Tongue (tissue), 2 donors: ENCODE measurements around the gene CDH13. TPM values are rescaled to one million over a fixed set of nuclear protein-coding genes. Genes with fewer than 3 reads are reported as not detected.

Experiments used
- DNase-seq: peaks from one replicate; pipeline ENCODE4 v3.0.0-alpha.2; 2015
- total RNA-seq: library from RNA; depleted of rRNA; stranded (reverse); fragments of >200 nt; gene quantifications from one replicate; pipeline ENCODE4 v1.2.3, GENCODE V29; 2014

Gene CDH13
- total RNA-seq, 1 donor from 2014 or later: 106 TPM

DNA sequence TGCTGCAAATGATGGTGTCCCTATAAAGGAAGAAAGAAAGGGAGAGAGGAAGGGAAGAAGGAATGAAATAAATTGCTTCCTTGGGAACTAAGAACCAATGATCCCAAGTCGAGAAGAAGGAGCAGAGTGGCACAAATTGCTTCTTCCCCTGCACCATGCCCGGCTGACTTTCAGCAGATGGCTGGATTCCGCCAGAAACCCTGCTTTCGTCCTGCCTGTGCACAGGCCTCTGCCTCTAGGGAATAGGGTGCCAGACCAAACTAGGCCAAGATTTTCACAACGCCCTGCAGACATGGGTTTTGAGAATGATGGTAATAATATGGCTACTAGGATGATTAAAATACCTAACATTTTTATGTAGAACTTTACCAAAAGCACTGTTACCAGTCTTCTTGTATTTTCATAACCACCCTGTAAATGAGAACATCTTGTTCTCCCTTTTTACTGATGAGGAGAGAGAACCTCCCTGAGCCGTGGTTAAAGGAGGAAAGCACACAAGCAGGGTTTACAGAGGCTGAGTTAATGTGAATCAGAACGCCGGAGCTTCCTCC lies 1058.9 kb downstream of the CDH13 start:
- no peak for DNase-seq

DNA sequence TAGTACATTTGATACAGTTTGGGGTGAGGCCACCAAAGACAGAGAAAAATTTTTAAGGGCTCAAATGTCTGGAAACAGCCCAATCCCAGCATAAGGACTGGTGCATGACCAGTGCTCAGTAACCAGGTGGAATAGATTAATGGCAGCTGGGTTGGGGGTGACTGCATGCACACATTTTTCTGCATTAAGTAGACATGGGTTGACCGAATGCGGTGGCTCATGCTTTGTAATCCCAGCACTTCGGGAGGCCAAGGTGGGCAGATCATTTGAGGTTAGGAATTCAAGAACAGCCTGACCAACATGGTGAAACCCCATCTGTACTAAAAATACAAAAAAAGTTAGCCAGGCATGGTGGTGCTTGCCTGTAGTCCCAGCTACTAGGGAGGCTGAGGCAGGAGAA lies 1060.0 kb downstream of the CDH13 start:
- DNase-seq: no peak

DNA sequence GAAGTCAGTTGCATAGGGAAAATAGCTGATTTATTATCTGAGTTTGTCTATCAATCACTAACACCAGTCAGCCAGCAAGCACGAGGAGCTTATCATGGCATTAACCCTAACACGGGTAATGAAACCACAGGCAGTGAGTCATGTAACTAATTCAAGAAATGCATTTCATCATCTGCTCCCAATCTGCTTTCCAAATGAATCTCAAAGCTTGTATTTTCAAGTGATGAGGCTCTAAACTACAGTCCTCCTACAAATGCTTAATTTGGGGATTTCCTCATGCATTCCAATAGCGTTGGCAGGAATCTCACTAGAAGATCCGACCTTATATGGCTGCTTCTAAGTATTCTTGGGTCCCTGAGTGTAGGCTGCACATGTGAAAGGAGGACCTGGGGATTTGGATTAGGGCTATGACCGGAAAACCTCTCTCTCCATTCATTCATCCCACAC lies 1062.6 kb downstream of the CDH13 start:
- DNase-seq: peak; percentile 61

- no peak for DNase-seq
These were observed 1065.5 kb downstream of the CDH13 start for GRCh38 chr16:83692224-83692623.

- no peak for DNase-seq
These were observed 1072.2 kb downstream of the CDH13 start for GRCh38 chr16:83698964-83699363.

- no peak for DNase-seq
These were observed 1073.0 kb downstream of the CDH13 start for GRCh38 chr16:83699817-83700216.

DNA sequence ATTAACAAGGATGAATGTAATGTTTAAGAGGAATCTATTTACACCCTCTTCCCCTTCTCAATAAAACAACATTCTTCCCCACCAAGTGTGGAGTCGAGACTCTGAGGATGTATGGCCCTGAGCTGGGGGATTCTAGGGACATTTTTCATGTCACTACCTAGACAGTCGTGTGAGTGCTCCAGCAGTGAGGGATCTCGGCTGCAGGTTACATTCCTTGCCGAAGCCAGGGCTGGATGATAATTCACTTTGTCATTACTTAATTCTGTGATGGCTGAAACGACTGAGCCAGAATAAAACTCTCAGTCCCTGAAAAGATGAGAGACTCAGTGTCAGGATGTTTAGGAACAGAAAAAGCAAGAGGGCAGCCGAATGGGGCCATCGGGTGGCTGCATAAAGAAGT lies 1074.1 kb downstream of the CDH13 start:
- DNase-seq: no peak

GRCh38 chr16:83701494-83701893 lies 1074.7 kb downstream of the CDH13 start:
- peak; percentile 89 for DNase-seq

GRCh38 chr16:83704656-83705055 lies 1077.9 kb downstream of the CDH13 start:
- no peak for DNase-seq

- no peak for DNase-seq
These were observed 1079.1 kb downstream of the CDH13 start for GRCh38 chr16:83705856-83706255.

GRCh38 chr16:83706394-83706793 lies 1079.6 kb downstream of the CDH13 start:
- DNase-seq: no peak

- DNase-seq: no peak
These were observed 1084.3 kb downstream of the CDH13 start for GRCh38 chr16:83711069-83711468.

GRCh38 chr16:83713597-83713996 lies 1086.8 kb downstream of the CDH13 start:
- no peak for DNase-seq

DNA sequence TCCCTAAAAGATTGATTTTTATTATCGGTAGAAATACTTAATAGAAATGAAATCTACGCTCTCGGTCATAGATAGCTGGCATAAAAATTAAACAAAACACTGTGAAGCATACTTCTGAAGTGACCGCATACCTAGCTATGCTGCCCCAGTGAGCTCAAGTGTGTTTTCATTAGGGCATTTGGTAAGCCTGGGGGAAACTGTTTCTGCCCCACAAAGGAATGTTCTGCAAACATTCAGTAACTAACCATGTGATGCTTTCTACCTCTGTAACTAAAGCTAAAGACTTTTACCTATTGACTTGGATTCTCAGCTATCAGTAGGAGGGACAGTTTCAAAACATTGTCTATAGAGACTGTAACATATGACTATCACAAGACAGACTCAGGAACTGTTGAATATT lies 1087.5 kb downstream of the CDH13 start:
- no peak for DNase-seq

DNA sequence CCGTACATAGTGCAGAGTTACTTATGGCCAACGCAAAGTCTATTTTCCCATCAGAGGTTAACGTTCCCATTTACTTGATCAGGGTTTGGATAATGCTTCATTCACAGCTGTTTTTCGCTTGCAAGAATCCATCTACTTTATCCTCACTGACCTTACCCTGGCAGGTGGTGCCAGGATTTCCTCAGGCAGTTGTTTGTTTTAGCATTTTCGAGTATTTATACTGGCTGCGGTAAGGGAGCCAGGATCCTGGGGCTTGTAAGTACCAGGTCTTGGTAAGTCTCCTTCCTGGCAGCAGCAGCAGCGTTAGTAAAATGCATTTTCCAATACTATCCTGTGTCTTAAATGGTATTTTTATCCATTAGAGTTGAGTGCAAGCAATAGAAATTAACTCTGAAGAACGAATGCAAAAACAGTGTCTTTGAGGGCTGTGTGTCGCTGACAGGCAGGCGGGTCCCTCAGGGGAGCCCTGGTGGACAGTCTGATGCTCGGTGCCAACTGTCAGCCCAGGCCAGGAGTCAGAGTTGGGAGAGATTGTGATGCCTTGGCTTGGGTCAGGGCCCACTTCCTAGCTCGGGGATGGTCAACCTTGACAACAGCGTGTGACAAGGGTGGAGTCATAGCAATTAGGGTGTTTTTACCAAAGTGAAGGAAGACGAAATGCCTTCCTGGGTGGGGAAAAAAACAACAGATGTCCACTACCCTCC lies 1088.6 kb downstream of the CDH13 start:
- peak; percentile 49 for DNase-seq

- DNase-seq: no peak
These were observed 1090.5 kb downstream of the CDH13 start for GRCh38 chr16:83717308-83717707.

- DNase-seq: peak; percentile 57
These were observed 1091.0 kb downstream of the CDH13 start for GRCh38 chr16:83717814-83718213.

DNA sequence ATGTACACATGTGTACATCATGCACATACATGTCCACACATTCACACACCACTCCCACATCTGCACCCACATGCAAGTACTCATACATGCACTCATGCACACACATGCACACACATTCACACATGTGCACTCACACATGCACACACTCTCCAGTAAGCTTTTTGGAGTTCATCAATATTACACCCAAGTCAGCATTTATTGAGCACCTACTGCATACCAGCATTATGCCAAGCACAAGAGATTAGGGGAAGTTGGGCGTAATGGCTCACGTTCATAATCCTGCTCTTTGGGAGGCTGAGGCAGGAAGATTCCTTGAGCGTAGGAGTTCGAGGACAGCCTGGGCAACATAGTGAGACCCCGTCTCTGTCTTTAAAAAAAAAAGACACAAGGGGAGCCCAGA lies 1093.4 kb downstream of the CDH13 start:
- no peak for DNase-seq

DNA sequence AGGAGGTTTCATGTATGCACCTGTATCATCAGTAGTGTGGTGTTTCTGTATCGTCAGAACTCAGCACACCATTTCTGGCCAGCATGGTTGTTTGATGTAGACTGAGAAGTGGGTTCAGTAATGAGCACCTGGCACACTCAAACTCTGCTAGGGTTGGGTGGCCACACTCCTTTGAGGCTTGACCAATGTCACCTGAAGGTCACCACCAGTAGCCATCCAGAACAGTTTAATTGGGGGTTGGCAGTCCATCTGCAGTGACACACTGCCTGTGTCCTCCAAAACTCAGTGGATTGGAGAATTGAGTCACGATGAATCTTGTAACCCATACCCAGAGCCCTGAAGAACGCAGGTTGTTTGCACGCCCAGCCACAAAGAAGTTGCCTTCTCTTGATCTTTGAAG lies 1094.2 kb downstream of the CDH13 start:
- no peak for DNase-seq

DNA sequence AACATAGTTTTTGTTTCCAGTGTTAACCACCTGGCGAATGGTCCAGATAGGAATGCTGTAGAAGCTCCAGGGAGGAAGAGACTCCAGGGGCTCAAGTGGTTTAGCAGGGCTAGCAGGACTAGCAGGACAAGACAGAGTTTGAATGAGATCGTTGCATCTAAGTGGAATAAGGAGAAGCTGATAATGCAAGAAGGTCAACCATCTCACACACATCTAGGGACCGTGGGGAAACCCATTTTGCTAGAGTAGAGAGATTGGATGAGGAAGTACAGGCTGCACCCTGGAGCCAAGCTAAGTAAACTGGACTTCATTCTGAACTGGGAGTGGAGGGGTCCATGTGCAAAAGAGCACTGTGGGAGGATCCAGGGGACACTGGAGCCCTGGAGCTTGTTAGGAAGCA lies 1094.9 kb downstream of the CDH13 start:
- no peak for DNase-seq

DNA sequence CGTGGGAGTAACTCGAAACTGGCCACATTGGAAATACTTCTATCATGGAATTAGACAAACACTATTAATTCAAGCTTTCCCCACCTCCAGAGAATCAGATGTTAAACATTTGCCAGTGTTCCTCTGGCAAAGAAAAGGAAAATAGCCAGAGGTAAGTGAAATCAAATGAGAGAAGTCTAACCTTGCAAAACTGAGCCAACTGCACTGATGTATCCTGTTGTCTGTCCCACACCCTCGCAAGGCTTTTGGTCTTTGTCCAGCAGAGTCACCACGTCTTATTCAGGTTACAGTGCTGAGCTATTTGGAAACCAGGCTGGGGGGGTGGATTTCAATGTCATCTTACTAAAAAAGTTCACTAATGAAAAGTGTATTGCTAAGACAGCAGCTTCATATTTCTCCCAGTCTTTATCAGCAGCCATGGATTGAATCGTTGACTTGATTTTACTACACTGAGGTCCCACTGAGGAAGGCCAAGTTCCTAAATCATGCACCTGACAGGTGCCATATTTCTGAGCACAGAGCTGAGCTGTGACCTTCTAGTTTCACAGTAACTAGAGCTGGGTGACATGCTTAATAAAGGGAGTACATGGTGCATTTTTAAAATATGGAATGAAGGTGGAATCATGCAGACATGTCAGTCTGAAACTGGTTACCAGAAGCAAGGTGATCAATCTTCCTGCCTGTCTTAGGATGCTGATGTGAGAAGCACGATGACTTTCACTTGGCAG lies 1095.9 kb downstream of the CDH13 start:
- DNase-seq: peak; percentile 16

DNA sequence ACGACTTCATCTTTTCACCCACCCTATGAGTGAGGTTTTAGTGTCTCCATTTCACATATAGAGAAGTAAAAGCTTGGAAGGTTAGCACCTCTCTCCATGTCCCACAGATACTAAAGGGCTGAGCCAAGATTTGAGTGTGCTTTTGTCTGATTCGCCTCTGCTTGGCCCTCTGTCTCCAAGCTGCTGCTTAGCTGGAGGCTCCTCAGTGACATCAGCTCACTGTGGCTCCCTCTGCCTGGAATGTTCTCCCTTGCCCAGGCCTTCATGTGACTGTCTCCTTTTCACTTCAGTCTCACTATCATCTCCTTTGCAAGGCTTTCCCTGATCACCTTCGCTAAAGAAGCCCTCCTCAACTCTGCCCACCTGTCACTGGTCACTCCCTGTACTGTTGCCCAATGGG lies 1096.5 kb downstream of the CDH13 start:
- no peak for DNase-seq

DNA sequence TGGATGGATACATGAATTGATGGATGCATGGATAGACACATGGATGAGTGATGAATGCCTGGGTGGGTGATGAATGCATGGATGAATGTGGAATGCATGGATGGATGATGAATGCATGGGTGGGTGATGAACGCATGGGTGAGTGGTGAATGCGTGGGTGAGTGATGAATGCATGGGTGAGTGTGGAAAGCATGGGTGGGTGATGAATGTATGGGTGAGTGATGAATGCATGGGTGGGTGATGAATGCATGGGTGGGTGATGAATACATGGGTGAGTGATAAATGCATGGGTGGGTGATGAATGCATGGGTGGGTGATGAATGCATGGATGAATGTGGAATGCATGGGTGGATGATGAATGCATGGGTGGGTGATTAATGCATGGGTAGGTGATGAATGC lies 1097.1 kb downstream of the CDH13 start:
- DNase-seq: no peak

DNA sequence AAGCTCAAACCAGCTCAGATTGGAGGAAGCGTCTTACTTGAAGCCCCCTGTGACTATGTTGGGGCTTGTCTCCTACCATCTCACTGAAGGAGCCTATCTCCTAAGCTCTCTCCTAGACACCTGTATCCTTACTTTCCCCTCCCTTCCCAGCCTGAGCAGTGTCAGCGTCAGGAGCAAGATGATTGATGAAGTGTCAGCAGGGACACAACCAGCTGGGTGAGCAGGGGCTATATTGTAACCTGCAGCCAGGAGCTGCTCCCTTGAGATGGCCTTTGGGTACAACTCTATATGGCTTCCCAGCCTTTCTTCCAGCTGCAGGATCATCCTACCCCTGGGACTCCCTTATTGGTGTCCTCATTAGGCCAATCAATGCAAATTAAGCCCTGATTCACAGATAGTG lies 1097.8 kb downstream of the CDH13 start:
- DNase-seq: no peak
